Cardiac muscle cell (in vitro differentiated cells and primary cell): Measurements from ENCODE around the gene KCNN3. TPM values are rescaled to one million over a fixed set of nuclear protein-coding genes. Genes with fewer than 3 reads are reported as not detected.

Source experiments
- DNase-seq, 2 donors: peaks; one replicate each; pipeline versions ENCODE4 v3.0.0 to v3.0.0-alpha.2; 2010 to 2017; ENCODE audit warnings: low read depth in 1 of 2, low spot score in 1 of 2
- H3K27ac ChIP-seq: fragments of 200-600 bp; sonication (generic); 2 replicates; pipeline ENCODE4 v1.5.1; 2016
- H3K27me3 ChIP-seq: fragments of 200-600 bp; sonication (generic); 2 replicates; pipeline ENCODE4 v1.6.0; 2016; ENCODE audit warnings: control low read depth
- H3K36me3 ChIP-seq: fragments of 200-600 bp; sonication (generic); 2 replicates; pipeline ENCODE4 v1.5.1; 2016; ENCODE audit warnings: control low read depth
- H3K4me1 ChIP-seq: fragments of 200-600 bp; sonication (generic); 2 replicates; pipeline ENCODE4 v1.8.1; 2017; ENCODE audit warnings: low read depth, mild to moderate bottlenecking, mixed run types
- H3K4me3 ChIP-seq: fragments of 200-600 bp; sonication (generic); 2 replicates; pipeline ENCODE4 v1.5.1; 2016; ENCODE audit warnings: mild to moderate bottlenecking
- H3K9me3 ChIP-seq: fragments of 200-600 bp; sonication (generic); 2 replicates; pipeline ENCODE4 v1.5.1; 2017; ENCODE audit warnings: low read depth, mild to moderate bottlenecking, control low read depth
- CTCF ChIP-seq: IDR thresholded peaks from 2 replicates; pipeline ENCODE4 v1.5.1; 2012; ENCODE audit warnings: low read depth, mild to moderate bottlenecking, low read length
- polyA plus RNA-seq: library from polyadenylated mRNA; unstranded; fragments of >200 nt; fragmentation: Nextera tagmentation; extraction: Ambion mirVana; gene quantifications from 2 replicates; pipeline ENCODE4 v1.2.1, GENCODE V29; 2016
- total RNA-seq: library from RNA; depleted of rRNA; stranded (reverse); fragments of >200 nt; gene quantifications from 2 replicates; pipeline ENCODE4 v1.2.3, GENCODE V29; 2016

The KCNN3 gene
- total and polyA plus RNA-seq, 2 experiments from 2014 or later = 1.5 to 2.9 TPM

GRCh38 chr1:154784924-154785531, 85.1 kb downstream of the KCNN3 start:
- Histone ChIP-seq H3K4me3 (no peak overlapping the region), H3K27ac (no peak overlapping the region), H3K4me1 (peaks cover 2% of the 10 kb centered on the region), H3K27me3 (no peaks in the 10 kb centered on the region), H3K36me3 (no peaks in the 10 kb centered on the region), H3K9me3 (no peaks in the 10 kb centered on the region)
- TF ChIP-seq CTCF = no peak
- DNase-seq = peak in 1 of 2 donors; percentile 14

GRCh38 chr1:154784416-154784815, 85.7 kb downstream of the KCNN3 start:
- Histone ChIP-seq H3K4me3 (no peak overlapping the region), H3K27ac (no peak overlapping the region), H3K4me1 (peaks cover 8% of the 10 kb centered on the region), H3K9me3 (no peaks in the 10 kb centered on the region), H3K27me3 (no peaks in the 10 kb centered on the region), H3K36me3 (no peaks in the 10 kb centered on the region)
- DNase-seq = no peak
- TF ChIP-seq CTCF = no peak

- Histone ChIP-seq H3K9me3 (no peaks in the 10 kb centered on the region), H3K27me3 (no peaks in the 10 kb centered on the region), H3K36me3 (no peaks in the 10 kb centered on the region), H3K4me1 (peaks cover 11% of the 10 kb centered on the region), H3K27ac (no peak overlapping the region), H3K4me3 (no peak overlapping the region)
- no peak for TF ChIP-seq CTCF
- no peak for DNase-seq
These were observed 86.1 kb downstream of the KCNN3 start for GRCh38 chr1:154783976-154784375.

- Histone ChIP-seq H3K4me3 (no peak overlapping the region), H3K9me3 (no peaks in the 10 kb centered on the region), H3K27ac (no peak overlapping the region), H3K4me1 (peaks cover 11% of the 10 kb centered on the region), H3K36me3 (no peaks in the 10 kb centered on the region), H3K27me3 (no peaks in the 10 kb centered on the region)
- TF ChIP-seq CTCF = no peak
- DNase-seq = no peak
These were observed 89.5 kb downstream of the KCNN3 start for GRCh38 chr1:154780541-154780940.

GRCh38 chr1:154779551-154780189, 90.4 kb downstream of the KCNN3 start:
- Histone ChIP-seq H3K4me3 (no peak overlapping the region), H3K27ac (peak overlapping the region; percentile 32), H3K4me1 (peaks cover 11% of the 10 kb centered on the region), H3K9me3 (no peaks in the 10 kb centered on the region), H3K27me3 (no peaks in the 10 kb centered on the region), H3K36me3 (no peaks in the 10 kb centered on the region)
- peak in 1 of 2 donors; percentile 70 for DNase-seq
- no peak for TF ChIP-seq CTCF
